ENCODE results near the gene L3MBTL2.

DNA sequence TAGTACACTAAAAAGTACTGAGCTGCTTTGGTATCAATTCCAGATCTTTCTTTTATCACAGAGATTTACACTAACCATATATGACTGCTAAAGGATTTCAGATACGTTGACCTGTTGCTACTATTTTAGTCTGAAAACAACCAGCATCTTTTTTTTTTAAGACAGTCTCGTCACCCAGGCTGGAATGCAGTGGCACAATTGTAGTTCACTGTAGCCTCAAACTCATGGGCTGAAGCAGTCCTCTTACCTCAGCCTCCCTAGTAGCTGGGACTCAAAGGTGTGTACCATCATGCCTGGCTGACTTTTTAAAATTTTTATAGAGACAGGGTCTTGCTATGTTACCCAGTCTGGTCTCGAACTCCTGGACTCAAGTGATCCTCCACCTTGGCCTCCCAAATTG is 24.2 kb upstream of the L3MBTL2 start:
- TF ChIP-seq, protein P1, sequence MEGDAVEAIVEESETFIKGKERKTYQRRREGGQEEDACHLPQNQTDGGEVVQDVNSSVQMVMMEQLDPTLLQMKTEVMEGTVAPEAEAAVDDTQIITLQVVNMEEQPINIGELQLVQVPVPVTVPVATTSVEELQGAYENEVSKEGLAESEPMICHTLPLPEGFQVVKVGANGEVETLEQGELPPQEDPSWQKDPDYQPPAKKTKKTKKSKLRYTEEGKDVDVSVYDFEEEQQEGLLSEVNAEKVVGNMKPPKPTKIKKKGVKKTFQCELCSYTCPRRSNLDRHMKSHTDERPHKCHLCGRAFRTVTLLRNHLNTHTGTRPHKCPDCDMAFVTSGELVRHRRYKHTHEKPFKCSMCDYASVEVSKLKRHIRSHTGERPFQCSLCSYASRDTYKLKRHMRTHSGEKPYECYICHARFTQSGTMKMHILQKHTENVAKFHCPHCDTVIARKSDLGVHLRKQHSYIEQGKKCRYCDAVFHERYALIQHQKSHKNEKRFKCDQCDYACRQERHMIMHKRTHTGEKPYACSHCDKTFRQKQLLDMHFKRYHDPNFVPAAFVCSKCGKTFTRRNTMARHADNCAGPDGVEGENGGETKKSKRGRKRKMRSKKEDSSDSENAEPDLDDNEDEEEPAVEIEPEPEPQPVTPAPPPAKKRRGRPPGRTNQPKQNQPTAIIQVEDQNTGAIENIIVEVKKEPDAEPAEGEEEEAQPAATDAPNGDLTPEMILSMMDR (IDR thresholded peaks at IDR 0.05) = no peak
- TF ChIP-seq POLR2A (IDR thresholded peaks at IDR 0.05) = no peak
- TF ChIP-seq POLR2AphosphoS5 (IDR thresholded peaks at IDR 0.05) = no peak
